Measurements from ENCODE around the gene MIEF1.
A peak's percentile ranks its signal among the peaks of the same experiment; 100 is the strongest.

MIEF1 gene

DNA sequence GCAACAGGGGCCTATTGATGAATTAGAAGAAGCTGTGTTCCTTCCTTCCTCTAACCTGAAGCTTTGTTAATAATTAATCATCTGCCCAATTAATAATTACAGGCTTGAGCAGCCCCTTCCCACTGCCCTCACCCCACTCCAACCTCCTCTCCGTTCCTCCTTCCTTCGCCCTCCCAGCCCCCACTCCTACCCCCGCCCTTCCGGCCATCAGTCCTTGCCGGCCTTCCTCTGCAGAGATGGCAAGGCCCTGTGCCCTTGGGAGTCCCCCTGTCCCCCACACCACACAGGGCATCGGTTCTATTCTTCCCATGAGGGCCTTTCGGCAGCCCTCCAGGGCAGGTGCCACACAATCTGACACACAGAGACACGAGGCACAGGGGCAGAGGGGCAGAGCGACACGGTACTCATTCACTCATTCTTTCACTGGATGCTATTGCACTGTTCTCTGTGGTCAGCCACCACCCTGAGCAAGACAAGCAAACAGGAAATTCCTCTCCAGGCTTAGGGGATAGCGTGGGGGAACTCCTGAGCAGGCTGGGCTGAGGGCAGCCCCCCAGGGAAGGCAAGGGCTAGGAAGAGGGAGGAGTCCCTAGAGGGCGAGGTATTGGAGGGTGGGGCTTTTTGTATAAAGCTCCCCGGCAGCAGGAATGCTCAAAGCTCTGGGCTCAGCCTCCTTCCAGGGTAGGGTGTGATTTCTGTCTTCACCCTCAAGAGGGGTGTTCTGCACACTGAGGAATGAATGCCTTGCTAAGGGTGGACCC lies 30.5 kb upstream of the MIEF1 start:
- peak; percentile 35 for DNase-seq

DNA sequence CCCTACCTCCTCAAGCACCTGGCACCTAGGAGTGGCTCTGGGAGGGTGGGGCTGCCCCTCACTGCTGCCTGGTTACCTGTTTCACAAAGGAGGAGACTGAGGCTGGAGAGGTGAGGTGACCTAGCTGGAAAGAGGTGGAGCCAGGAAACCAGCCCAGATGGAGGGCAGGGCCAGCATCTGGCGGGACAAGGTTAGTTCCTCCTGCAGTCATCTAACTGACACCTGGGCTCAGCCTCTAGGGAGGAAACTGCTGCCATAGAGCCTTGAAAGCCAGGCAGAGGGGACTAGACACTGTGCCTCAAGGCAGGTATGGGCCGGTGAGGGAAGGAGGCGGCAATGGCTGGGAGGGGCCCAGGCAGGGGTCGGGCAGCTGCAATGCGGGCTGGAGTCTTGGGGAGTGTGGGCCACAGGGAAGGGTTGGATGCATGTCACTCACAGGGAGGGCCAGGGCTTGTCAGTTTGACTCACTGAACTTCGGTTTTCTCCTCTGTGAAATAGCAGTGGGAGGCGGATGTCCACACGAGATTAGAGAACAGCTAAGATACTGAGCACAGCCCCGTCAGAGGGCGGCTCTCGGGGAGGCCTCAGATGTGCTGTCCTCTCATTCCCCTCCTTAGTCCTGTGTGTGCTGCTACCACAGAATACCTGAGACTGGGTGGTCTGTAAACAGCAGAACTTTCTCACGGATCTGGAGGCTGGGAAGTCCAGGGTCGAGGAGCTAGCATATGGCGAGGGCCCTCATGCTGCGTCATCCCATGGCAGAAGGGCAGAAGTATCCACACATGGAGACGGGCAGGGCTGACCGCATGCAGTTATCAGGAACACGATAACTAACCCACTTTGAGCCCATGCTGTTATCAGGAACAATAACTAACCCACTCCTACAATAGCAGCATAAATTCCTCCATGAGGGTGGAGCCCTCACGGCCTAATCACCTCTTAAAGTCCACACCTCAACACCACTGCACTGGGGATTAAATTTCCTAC lies 29.2 kb upstream of the MIEF1 start:
- no peak for DNase-seq

DNA sequence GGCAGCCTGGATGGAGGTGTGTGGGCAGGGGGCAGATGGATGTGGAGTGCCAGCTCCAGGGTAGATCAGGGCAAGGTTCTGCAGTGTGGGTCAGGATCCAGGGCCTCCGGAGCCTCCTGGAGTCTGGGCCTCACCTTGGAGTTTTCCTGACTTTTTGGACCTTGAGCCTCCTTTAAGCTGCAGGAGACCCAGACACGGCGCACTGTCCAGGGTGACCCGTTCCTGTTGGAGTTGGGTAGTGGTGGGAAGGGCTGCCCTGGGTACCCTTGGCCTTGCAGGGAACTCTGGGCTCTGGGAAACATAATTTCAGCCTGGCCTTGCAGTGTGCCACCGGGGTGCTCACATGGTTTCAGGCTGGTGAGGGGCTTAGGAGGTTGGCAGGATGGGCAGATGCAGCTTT lies 28.2 kb upstream of the MIEF1 start:
- no peak for DNase-seq

DNA sequence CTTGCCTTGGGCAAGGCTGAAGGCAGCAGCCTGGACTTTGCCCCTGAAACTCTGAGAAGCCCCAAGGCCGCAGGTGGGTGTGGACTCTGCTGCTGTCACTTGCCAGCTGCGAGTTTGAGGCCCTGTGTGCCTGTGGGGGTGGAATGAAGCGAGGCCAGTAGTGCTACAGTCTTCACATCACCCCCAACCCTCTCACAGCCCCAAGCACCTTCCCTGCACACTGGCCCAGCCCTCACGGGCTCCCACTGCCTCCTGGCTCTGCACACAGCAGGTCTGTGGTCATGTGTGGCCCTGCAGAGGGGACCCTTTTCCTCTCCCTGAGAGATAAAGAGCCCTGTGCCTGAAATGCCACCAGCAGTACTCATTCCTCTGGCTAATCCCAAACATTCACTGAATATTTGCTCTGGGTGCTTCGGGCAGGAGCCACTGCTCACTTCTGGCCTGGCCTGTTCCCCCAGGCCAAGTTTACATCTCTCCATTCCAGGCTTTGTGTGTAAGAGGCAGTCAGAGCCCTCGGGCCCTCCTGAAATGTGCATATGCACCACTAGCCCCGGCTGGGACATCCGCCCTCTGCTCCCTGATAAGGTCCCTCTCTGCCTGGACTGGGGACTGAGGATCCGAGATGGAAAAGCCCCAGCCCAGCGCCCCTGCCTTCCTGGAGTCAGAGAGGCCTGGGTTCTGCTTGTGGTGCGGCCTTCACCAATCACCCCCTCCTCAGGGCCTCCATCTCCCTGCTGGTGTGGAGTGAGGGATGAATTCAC lies 27.6 kb upstream of the MIEF1 start:
- DNase-seq: no peak

DNA sequence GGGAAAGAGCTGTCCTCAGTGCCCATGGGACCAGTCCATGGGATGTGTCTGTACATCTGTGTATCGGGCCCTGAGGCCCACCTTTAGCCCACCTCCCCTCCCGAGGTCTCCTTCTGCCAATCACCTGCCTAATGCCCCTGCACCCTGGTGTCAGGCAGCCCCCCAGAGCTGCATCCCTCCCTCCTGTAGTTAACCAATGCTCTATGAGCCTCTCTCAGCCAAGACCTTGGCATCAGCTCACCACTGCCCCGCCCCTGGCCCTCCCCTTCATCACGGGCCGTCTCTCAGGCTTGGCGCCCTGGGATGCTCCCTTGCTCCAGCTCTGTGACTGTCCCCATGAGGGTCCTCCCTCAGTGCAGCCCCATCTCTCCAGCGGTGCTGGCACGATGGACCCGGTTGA lies 26.8 kb upstream of the MIEF1 start:
- no peak for DNase-seq

DNA sequence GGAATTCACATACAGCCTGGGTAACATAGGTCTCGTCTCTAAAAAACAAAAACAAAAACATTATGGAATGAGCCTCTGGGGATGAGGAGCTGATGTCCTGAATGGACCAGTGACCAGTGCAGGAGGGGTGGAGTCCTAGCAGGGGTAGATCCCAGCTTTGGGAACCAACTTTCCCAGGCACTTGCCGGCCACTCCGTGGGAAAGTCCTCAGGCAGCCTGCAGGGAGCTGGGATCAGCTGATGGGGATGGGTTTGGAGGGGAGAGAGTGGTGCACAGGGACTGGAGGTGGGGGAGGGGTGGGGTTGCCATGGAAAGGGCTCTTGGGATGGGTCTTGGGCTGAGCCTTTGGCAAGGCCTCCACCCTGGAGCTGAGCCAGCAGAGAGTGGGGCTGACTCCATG lies 26.2 kb upstream of the MIEF1 start:
- no peak for DNase-seq

DNA sequence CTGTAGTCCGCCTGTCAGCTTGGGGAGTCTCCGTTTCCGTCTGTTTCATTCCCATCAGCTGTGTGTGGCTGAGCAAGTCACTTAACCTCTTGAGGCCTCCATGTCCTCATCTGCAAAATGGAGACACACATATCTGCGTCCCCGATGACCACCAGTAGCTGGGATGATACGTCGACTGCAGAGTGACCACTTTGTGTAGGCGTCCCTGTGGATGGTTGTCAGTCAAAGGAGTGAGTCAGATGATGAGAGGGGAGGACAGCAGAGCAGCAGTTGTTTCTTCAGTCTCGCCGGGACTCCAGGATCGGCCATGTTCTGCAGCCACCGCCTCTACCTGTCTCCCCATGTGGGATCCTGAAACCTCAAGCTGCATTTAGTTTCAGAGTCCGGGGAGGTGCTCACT lies 25.4 kb upstream of the MIEF1 start:
- no peak for DNase-seq

DNA sequence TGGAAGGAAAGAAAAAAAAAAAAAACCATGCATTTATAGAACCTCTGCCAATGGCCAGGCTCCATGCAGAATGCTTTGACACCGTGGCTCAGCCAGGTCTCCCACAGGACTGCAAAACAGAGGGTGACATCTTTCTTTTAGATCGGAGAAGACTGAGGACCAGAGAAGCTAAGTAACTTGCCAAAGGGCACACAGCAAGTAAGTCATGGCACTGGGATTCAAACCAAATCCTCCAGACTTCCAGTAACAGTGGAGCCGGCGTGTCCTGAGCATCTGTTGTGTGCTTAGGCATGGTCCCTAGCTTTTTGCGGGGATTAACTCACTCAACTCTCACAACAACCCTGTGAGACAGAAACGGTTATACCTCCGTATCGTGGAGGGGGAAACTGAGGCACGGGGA lies 24.5 kb upstream of the MIEF1 start:
- no peak for DNase-seq

DNA sequence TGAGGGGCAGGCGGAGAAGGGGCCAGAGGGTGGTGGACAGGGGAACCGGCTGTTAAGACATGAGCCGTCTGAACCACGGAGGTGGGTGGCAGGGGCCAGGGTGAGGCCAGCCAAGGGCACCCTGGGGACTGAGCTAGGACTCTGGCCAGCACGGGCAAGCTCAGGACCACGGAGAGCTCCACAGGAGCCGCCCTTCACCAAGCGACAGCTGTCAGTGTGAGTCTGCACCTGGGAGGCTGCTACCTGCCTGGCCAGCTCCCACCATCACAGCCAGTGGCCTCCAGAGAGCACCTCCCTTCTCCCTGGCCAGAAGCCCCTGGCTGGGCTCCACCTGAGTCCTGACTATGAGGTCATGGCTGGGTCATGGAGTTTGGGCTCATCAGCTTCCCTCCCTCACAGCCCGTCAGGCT lies 23.6 kb upstream of the MIEF1 start:
- DNase-seq: no peak

DNA sequence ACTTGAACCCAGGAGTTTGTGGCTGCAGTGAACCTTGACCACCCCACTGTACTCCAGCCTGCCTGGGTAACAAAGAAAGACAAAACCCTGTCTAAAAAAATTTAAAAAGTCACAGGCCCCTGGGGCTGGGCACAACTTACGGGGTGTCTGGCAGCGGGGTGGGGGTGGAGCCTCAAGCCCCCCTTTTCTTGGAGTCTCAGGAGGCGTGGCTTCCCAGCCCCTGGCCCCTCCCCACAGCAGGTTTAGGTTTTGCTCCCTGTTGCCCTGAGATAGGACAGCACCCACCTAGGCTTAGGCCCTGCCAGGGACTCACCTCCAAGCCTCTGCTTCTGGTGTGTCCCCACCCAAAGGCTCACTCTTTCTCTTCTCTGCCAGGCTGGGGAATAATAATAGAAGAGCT lies 22.8 kb upstream of the MIEF1 start:
- no peak for DNase-seq

DNA sequence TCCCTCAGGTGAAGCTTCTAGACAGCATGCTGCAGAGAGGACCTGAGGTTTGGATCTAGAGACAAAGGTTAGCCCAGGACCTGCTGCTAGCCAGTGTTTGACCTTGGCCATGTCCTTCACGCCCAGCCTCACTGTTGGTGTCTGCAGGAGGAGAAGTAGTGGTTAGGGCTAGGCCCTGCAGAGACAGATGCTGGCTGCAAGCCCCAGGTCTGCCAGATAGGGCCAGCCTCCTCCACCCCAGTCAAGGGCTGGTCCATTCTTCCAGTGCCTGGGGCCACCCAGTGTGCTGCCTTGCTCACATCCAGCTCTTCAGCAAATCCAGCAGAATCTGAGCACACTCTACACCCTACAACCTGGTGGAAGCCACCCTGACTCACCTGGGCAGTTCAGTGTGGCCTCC lies 21.5 kb upstream of the MIEF1 start:
- DNase-seq: no peak

DNA sequence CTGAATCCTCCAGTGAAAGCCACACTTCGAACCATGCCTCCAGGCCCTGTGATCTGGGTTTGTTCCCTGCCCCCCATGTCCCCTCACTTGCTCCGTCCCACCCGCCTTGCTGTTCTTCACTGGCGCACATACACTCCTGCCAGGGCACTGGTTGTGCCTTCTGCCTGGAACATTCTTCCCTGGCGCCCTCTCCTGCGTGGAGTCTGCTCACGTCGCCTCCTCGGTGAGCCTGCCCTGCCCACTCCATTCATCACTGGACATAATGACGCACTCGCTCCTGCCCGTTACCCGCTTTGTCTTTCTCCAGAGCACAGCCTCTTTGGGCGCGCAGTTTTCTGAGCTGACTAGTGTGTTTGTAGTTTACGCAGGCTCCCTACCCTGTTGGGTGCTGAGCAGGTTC lies 21.0 kb upstream of the MIEF1 start:
- DNase-seq: no peak

DNA sequence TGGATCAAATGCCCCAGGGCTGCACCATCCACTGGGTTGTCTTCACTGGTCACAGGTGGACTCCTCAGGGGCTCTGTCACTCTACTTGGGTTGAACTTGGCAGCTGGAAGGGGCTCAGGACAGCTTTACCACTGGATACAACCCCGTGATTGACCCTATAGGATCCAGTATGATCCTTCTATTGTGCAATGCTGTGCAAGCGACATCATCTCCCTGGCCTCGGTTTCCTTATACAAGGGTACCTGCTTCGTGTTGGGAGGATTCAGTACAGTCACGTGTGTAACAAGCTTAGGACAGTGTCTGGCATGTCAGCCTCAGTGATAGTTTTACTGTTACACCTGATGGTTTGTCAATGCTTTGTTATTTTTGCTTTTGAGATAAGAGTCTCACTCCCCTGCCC lies 20.5 kb upstream of the MIEF1 start:
- DNase-seq: no peak

DNA sequence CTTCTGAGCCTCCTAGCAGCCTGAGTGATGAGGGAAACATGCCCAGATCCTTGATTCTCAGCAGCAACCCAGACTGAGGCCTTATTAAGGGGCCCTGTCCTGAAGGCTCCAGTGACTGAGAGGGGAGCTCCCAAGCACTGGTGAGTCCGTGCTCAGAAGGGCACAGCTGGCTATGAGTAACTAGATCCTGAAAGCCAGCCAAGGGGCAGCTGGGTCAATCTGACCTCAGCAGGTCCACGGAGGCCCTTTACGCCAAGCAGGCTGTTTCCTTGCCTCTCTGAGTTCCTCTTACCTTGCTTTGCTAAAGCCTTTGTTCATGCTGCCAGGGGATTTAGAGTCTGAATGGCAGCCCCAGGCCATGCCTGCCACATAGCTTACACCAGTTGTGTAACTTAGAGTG lies 19.3 kb upstream of the MIEF1 start:
- DNase-seq: no peak

DNA sequence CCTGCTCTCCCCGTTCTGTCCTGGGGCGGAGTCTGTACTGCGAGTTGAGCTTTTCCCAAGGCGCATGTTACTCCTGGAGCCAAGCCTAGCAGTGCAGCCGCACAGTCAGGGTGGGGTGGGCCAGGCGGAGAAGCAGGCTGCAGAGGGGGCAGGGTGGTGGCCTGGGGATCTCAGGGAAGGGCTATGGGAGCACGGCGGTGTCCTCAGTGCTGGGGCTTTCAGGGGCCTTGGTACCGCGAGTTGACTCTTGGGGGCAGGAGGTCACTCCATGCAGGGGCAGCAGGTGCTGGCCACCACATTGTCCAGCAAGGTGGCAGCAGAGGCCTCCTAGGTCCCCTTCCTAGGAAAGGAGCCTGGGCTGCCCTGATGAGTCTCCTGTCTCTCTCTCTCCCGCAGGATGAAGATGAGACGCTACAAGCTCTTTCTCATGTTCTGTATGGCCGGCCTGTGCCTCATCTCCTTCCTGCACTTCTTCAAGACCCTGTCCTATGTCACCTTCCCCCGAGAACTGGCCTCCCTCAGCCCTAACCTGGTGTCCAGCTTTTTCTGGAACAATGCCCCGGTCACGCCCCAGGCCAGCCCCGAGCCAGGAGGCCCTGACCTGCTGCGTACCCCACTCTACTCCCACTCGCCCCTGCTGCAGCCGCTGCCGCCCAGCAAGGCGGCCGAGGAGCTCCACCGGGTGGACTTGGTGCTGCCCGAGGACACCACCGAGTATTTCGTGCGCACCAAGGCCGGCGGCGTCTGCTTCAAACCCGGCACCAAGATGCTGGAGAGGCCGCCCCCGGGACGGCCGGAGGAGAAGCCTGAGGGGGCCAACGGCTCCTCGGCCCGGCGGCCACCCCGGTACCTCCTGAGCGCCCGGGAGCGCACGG lies 14.9 kb upstream of the MIEF1 start:
- DNase-seq: no peak

DNA sequence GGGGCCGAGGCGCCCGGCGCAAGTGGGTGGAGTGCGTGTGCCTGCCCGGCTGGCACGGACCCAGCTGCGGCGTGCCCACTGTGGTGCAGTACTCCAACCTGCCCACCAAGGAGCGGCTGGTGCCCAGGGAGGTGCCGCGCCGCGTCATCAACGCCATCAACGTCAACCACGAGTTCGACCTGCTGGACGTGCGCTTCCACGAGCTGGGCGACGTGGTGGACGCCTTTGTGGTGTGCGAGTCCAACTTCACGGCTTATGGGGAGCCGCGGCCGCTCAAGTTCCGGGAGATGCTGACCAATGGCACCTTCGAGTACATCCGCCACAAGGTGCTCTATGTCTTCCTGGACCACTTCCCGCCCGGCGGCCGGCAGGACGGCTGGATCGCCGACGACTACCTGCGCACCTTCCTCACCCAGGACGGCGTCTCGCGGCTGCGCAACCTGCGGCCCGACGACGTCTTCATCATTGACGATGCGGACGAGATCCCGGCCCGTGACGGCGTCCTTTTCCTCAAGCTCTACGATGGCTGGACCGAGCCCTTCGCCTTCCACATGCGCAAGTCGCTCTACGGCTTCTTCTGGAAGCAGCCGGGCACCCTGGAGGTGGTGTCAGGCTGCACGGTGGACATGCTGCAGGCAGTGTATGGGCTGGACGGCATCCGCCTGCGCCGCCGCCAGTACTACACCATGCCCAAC lies 14.1 kb upstream of the MIEF1 start:
- no peak for DNase-seq

DNA sequence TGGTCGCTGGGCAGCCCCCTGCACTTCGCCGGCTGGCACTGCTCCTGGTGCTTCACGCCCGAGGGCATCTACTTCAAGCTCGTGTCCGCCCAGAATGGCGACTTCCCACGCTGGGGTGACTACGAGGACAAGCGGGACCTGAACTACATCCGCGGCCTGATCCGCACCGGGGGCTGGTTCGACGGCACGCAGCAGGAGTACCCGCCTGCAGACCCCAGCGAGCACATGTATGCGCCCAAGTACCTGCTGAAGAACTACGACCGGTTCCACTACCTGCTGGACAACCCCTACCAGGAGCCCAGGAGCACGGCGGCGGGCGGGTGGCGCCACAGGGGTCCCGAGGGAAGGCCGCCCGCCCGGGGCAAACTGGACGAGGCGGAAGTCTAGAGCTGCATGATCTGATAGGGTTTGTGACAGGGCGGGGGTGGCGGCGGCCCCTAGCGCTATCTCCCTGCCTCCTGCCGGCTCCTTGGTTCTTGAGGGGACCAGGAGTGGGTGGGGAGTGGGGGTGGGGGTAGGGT lies 13.5 kb upstream of the MIEF1 start:
- DNase-seq: no peak

DNA sequence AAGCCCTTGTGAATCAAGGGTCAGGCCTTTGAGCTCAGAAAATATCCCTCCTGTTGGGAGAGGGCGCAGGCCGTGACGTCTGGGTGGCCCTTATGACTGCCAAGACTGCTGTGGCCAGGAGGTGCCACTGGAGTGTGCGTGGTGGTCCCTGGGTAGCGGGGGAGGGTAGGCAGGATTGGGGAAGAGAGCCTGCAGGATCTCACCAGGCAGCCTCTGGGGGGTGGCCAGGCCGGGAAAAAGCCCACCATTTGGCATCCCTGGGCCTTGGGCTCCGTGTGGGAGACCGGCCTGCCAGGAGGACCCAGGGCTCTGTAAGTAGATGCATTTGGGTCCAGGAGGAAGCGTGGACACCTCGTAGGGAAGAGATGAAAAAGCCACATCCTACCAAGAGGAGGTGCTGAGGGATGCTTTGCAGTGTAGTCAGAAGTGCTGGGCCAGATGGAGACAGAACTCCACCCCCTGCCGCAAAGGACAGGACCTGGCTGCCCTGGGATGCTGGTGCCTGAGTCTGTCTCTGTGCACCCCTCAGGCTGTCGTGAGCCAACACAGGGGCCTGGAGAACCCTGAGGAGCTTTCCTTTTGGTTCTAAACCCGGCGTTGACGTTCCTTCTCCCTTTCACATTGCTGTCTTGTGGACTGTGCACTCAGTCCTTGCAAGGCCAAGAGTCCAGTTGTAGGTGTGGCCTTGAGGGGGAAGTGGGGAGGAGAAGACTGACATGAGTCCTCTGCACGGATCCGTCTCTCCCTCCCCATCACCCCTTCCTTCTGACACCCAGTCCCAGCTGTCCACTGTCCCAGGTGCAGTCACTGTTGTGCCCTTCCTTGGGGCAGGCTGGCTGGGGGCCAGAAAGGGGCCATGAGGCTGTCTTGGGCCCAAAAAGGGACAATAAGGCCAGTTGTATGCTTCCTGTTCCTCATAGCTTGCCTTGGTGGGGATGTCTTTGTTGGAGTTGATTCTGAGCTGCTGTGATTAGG lies 12.7 kb upstream of the MIEF1 start:
- DNase-seq: no peak

DNA sequence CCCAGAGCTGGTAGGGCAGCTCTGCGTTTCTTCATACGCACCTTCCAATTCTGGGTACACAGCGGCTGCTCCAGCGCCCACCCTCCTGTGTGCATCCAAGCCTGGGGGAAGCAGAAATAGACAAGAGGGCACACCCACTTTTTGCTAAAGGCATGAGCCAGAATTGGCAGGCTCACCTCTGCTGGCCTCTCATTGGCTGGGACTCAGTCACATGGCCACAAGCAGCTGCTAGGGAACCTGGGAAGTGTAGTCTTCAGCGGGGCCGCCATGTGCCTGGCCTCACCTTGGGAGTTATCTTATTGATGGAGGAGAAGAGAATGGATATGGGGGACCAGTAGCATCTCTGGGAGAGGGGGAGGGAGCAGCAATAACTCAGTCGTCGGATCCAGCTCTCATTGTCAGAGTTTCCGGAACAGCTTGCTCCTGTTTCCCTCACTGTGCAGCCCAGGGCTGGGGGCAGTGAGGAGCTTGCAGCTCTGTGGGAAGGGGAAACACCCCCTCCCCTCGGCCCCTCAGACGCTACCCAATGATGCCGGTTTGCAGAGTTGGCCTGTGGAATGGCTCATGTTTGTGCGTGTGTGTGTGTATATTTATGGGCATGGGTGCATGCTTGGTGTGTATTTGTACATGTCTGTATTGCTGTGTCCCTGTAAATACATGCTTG lies 11.8 kb upstream of the MIEF1 start:
- DNase-seq: no peak

Measured in amniotic stem cell (primary cell).